ENCODE results near the gene TMBIM6.

- TF ChIP-seq CTCF (IDR thresholded peaks at IDR 0.05) (no peak), POLR2A (IDR thresholded peaks at IDR 0.05) (no peak)
Observed at GRCh38 chr12:49800421-49801140, 59.2 kb downstream of the TMBIM6 start.
